ENCODE measurements around the gene FOLR3.

DNA sequence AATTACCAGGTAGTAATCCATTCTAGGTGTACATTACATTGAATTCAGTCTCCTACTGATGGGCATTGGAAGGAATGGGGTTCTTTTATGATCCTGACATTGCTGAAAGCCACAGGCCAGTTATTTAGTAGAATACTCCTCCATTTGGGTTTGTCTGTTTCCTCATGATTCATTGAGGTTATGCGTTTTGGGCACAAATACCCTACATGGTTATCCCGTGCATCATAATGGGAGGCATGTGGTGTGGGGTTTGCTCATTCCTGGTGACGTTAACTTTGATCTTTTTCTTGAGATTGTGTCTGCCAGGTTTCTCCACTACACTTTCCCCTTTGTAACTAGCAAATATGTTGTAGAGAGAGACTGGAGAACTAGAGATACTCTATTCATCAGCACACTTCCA lies 5.5 kb downstream of the FOLR3 start:
- TF ChIP-seq, protein P1, sequence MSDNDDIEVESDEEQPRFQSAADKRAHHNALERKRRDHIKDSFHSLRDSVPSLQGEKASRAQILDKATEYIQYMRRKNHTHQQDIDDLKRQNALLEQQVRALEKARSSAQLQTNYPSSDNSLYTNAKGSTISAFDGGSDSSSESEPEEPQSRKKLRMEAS (IDR thresholded peaks at IDR 0.05; ENCODE audit: low read depth, low read length) = no peak
- TF ChIP-seq, protein P2, sequence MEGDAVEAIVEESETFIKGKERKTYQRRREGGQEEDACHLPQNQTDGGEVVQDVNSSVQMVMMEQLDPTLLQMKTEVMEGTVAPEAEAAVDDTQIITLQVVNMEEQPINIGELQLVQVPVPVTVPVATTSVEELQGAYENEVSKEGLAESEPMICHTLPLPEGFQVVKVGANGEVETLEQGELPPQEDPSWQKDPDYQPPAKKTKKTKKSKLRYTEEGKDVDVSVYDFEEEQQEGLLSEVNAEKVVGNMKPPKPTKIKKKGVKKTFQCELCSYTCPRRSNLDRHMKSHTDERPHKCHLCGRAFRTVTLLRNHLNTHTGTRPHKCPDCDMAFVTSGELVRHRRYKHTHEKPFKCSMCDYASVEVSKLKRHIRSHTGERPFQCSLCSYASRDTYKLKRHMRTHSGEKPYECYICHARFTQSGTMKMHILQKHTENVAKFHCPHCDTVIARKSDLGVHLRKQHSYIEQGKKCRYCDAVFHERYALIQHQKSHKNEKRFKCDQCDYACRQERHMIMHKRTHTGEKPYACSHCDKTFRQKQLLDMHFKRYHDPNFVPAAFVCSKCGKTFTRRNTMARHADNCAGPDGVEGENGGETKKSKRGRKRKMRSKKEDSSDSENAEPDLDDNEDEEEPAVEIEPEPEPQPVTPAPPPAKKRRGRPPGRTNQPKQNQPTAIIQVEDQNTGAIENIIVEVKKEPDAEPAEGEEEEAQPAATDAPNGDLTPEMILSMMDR (IDR thresholded peaks at IDR 0.05; ENCODE audit: low read depth, low read length) = no peak
- no peak for TF ChIP-seq POLR2A (IDR thresholded peaks at IDR 0.05; ENCODE audit: extremely low read depth, insufficient read length)

Measured in NB4 (cell line).